HG03060 (cell line): ENCODE results near the gene APEX2.
"Not testable (repeated sequence)": the region's sequence is repeated elsewhere in the genome, so short reads cannot be mapped to it uniquely, and the experiment has no call there.

Experiments
- ATAC-seq: cut with Tn5 transposase; IDR thresholded peaks from one replicate; pipeline ENCODE4 v1.9.1; 2021; ENCODE audit warnings: low read depth, moderate number of reproducible peaks; ENCODE audit not compliant: unreplicated experiment

The APEX2 gene

DNA sequence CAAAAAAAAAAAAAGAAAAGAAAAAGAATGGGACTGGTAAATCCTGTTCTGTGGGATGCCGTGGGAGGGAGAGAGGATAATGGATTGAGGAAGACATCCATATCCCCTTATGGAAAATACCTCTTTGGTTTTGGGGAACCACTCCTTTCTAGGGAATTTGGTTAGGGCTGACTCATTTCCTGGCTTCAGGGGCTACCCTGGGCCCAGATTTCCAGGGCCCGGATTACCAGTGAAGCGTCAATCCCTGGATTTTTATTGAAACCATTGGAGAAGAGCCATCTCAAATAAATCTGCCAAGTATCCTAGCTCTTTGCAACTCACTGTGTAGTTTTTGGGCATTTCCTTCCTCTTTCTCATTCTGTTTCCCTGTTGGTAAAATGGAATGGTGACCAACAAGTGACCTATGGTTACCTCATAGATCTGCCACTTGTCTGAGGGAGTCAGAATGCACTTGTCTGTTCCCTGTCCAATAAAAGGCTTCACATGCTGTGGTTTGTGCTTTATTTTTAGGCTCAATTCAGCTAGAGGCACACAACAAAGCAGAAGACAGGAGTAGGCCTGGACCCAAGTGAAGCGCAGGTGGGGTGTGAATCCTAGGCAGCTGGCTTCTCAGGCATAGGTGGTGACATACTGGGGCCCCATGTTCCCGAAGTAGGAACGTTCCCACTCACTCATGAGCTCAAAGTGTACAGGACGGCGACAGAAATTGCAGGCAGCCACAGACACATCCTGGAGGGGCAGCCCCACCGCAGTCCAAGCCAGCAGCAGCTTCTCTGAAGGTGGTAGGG is 8.6 kb downstream of the APEX2 start:
- ATAC-seq = no peak

- no peak for ATAC-seq
These were observed 11.1 kb downstream of the APEX2 start for GRCh38 chrX:55011294-55011693.

GRCh38 chrX:55014897-55015299 is 14.7 kb downstream of the APEX2 start:
- no peak for ATAC-seq

- ATAC-seq = no peak
These were observed 26.0 kb downstream of the APEX2 start for GRCh38 chrX:55026143-55026542.

DNA sequence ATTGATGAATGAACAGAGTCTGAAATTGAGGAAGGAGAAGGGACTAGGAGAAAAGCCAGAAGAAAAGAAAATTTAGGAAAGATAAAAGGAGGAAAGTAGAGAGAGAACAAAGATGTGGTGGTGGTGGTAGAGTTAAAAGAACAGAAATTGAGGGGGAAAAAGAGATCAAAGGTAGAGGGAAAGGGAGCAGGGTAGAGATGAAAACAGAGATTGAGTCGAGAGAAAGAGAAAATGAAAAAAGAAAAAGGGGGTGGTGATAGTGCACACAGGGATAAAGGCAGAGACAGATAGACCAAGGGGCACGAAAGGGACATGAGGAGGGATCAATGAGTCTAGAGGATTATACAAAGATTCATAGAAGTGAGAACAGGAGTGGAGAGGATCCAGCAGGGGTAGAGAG is 26.7 kb downstream of the APEX2 start:
- no peak for ATAC-seq

DNA sequence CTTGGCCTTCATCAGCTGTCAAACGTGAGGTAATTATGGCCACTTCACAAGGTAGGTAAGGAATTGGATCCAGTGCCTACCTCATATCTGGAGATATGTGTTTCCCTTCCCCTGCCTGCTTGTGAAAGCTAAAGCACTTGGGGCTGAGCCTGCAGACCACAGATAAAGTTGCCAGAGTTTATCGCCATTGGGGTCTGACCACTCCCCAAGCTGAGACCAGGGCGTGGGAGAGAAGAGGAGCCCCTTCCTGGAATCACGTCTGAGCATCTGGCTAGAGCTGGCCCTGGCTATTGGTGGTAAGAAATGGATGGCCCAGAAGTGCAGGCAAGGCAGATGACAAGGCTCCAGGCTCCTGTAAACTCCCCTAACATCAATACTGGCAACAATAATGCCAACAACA is 27.9 kb downstream of the APEX2 start:
- ATAC-seq = no peak

DNA sequence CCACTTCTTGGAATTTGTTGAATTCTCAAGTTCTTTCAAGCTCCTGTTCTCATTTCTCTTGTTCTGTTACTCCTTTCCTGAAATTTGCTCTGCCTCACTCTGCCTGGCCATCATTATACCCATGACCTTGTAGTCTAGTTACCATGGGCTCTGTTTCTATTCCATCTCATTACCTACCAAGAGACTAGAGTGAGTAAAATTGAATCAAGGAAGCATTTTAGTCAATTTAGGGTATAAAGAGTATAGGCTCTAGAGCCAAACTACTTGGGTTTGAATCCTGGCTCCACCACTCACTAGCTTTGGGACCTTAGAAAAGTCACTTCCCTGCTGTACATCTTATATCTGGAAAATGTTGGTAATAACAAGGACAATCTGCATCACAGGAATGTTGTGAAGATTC is 28.4 kb downstream of the APEX2 start:
- ATAC-seq = no peak

DNA sequence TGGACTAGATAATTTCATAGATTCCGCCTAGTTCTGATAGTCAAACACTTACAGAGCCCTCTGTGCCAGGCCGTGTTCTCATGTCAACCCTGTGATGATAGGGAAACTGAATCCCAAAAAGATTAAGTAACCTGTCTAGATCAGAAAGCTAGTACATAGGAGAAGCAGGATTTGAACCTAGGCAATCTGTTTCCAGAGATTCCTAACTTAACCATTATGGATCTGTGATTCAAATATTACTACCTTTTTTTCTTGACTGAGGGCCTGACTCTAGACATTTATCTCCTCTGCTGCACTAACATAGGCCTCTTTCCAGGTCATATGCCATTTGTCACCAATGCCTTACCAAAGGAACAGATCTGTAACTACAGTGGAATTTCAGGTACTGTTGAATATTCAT is 29.1 kb downstream of the APEX2 start:
- ATAC-seq = no peak

GRCh38 chrX:55030271-55031205 is 30.4 kb downstream of the APEX2 start, which contains the start of gene ALAS2:
Gene ALAS2 (minus strand): TSS chrX:55030977. CDS start chrX:55026000, 4,977 bp downstream.
- no peak for ATAC-seq

- ATAC-seq = no peak
These were observed 33.3 kb downstream of the APEX2 start for GRCh38 chrX:55033429-55033828.

GRCh38 chrX:55039471-55039870 is 39.3 kb downstream of the APEX2 start:
- no peak for ATAC-seq

DNA sequence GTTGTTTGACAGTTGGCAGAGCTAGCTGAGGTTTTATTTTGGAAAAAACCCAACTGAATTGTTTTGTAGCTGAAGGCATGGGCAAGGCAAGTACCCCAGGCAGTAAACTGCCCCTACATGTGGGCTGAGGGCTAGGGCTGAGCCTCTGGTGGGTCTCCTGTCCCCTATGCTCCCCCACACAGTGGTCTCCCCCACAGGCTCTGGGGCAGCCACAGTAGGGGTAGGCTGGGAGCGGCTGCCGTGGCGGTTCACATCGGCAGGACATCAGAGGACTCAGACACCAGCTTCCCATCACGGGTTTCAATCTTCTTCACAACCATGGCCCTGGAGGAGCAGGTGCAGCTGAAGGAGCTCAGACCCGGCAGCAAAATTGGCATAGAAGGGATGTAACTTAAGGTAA is 41.4 kb downstream of the APEX2 start:
- no peak for ATAC-seq

- ATAC-seq = not testable (repeated sequence)
These were observed 50.4 kb downstream of the APEX2 start for GRCh38 chrX:55050599-55050998.

DNA sequence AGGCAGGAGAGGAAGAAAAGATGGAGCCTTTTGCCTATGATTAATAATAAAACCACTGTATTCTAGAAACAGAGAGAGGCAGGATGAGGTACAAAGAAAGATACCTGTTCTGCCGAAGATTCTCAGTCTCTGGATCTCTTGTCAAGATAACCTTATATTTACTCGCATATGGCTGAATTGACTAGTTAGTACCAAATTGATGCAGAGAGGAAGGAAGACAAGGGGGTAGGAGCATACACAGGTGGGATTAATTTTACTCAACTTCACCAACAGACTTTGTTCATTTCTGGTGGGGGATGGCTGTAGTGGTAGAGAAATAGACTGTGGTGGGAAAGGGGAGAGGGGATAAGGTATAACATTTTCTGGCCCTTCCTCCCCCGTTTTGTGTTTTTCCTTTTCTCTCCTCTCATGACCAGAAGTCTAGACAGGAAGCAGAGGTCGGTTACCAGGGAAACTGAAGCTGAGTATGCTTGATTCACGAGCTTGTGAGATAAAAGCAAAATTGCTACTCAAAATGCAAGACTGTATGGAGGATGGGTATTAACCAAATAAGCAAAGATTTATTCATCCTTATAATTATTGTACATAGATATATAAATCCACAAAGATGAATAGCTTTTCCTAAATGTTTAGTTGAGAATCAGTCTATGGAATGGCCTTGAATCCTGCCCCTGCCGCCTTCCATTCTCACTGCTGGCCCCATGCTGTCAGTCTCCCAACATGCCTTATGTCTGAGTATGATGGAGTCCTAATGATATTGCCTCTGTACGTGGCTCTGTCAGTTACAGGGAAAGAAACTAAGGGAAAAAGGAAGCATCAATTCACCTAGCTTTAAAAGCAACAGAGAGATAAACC is 56.9 kb downstream of the APEX2 start:
- no peak for ATAC-seq

DNA sequence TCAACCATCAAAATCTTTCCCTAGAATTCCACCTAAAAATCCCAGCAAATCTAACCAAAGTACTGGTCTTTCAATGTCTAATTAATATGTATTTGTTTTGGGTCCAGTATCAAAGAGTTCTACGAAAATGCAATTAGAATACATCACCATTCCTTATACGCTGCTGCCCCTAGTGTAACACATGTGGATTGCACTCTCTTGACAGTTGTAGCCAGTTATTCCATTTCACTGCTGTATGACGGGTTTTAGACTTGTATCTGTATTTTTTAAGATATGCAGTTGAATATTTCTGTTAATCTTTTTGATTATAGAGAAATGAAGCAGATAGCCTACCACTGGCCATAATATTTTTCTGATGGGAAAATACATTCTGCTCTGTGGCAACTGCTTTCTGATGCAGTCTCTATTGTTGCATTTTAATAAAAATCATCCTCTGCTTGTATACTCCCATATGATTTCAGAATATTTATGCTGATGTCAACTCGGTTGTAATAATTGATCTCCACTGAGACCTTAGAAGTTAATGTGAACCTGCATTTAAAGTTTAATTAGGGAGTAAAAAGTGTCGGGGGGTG is 57.6 kb downstream of the APEX2 start:
- ATAC-seq = no peak
